HEK293T (cell line): ENCODE measurements around the gene GRK4.

ENCODE experiments used
- CTCF ChIA-PET: fragments of 350-600 bp; formaldehyde crosslinking; extraction: SDS; loops from one replicate; lab custom pipeline; 2021; ENCODE audit warnings: antibody characterized with exemption, inconsistent platforms; lab: Yijun Ruan, JAX
- POLR2A ChIA-PET: fragments of 350-600 bp; formaldehyde crosslinking; extraction: SDS; loops from one replicate; lab custom pipeline; 2020; ENCODE audit warnings: antibody characterized with exemption, inconsistent platforms; lab: Yijun Ruan, JAX
- DNase-seq: peaks from one replicate; pipeline ENCODE4 v3.0.0; 2012; ENCODE audit warnings: mixed read lengths; ENCODE audit errors: extremely low spot score
- ARNT ChIP-seq: fragments of 450-650 bp; IDR thresholded peaks from 2 replicates; pipeline ENCODE4 v1.6.1; 2017; ENCODE audit warnings: mild to moderate bottlenecking
- BHLHE40 ChIP-seq: fragments of 450-650 bp; IDR thresholded peaks from 2 replicates; pipeline ENCODE4 v1.6.1; 2016; ENCODE audit warnings: mild to moderate bottlenecking, moderate library complexity, borderline replicate concordance
- CTBP1 ChIP-seq: fragments of 450-650 bp; IDR thresholded peaks from 2 replicates; pipeline ENCODE4 v1.6.1; 2016; ENCODE audit warnings: borderline replicate concordance
- ELF4 ChIP-seq: fragments of 450-650 bp; IDR thresholded peaks from 2 replicates; pipeline ENCODE4 v1.6.1; 2017; ENCODE audit warnings: antibody characterized with exemption
- FOXA1 ChIP-seq: fragments of 450-650 bp; IDR thresholded peaks from 2 replicates; pipeline ENCODE4 v1.6.1; 2016; ENCODE audit warnings: mild to moderate bottlenecking
- FOXK2 ChIP-seq: fragments of 450-650 bp; IDR thresholded peaks from 2 replicates; pipeline ENCODE4 v1.6.1; 2016; ENCODE audit warnings: mild to moderate bottlenecking
- FOXM1 ChIP-seq: fragments of 450-650 bp; IDR thresholded peaks from 2 replicates; pipeline ENCODE4 v1.6.1; 2017; ENCODE audit warnings: mild to moderate bottlenecking, borderline replicate concordance
- HDGF ChIP-seq: fragments of 450-650 bp; IDR thresholded peaks from 2 replicates; pipeline ENCODE4 v1.6.1; 2017; ENCODE audit warnings: antibody characterized with exemption, borderline replicate concordance
- L3MBTL2 ChIP-seq: fragments of 450-650 bp; conservative IDR thresholded peaks from 2 replicates; pipeline ENCODE4 v1.6.1; 2016; ENCODE audit warnings: mild to moderate bottlenecking
- LEF1 ChIP-seq: fragments of 450-650 bp; IDR thresholded peaks from 2 replicates; pipeline ENCODE4 v1.6.1; 2017; ENCODE audit warnings: mild to moderate bottlenecking, borderline replicate concordance
- NFRKB ChIP-seq: fragments of 450-650 bp; IDR thresholded peaks from 2 replicates; pipeline ENCODE4 v1.6.1; 2016; ENCODE audit warnings: mild to moderate bottlenecking, moderate library complexity
- PKNOX1 ChIP-seq: fragments of 450-650 bp; IDR thresholded peaks from 2 replicates; pipeline ENCODE4 v1.6.1; 2016
- SP1 ChIP-seq: fragments of 450-650 bp; IDR thresholded peaks from 2 replicates; pipeline ENCODE4 v1.6.1; 2017
- SUZ12 ChIP-seq: fragments of 450-650 bp; IDR thresholded peaks from 2 replicates; pipeline ENCODE4 v1.6.1; 2016; ENCODE audit warnings: mild to moderate bottlenecking
- TARDBP ChIP-seq: fragments of 450-650 bp; IDR thresholded peaks from 2 replicates; pipeline ENCODE4 v1.6.1; 2016
- ZNF384 ChIP-seq: fragments of 450-650 bp; IDR thresholded peaks from 2 replicates; pipeline ENCODE4 v1.6.1; 2016

The GRK4 gene

GRCh38 chr4:3040452-3041191, 77.3 kb downstream of the GRK4 start:
- TF ChIP-seq FOXK2 (no peak), SP1 (no peak), LEF1 (no peak), CTBP1 (no peak), ELF4 (no peak), ARNT (no peak), FOXM1 (no peak), FOXA1 (no peak), SUZ12 (no peak), PKNOX1 (no peak), BHLHE40 (no peak), ZNF384 (no peak), TARDBP (no peak), L3MBTL2 (no peak)
- POLR2A ChIA-PET, result no interaction called here
- CTCF ChIA-PET, result no interaction called here
- DNase-seq, result no peak

DNA sequence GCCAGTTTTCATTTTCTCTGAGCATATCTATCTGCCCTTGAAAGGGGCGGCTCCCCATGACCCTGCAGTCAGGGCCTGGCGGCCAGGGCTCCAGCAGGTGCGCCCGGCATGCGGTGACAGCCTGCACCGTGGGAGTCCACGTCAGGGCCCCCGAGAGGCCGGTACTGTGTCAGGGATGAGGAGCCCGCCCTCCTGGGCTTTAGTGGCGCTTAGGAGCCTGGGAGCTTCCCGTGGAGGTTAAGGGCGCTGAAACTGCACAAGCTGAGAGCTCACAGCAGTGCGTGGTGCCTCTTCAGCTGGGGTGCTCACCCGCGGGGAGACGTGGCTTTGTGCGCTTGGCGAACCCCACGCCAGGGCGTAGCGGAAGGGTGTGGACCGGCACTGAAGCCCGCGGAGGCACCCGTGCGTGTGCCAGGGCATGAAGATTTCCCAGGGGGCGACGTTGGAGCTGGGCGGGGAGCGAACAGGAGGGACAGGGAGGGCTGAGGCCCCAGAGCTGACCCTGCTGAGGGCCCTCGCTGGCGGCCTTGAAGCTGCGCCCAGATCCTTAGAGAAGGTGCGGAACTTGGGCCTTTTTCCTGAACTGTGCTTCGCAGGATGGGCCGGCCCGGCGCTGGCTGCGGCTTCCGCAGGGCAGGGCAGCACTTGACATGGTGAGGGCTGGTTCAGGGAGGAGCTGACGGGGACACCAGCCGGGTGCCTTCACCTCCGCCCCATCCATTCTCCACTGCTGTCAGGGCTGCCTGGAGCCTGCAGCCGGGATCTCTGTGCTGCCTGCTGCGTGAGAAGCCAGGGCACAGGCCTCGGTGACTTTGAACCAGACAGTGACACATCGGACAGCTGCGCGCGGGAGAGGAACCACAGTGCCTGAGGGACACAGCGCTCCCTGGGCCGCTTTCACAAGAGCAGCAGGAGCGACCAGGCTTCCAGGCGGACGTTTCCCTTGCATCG, 78.1 kb downstream of the GRK4 start:
- CTCF ChIA-PET, result interaction anchor here (0.6 kb wide), 1 partner anchor 49 kb away, joined by 4 read pairs; no protein-coding TSS in a partner anchor
- DNase-seq, result no peak
- TF ChIP-seq L3MBTL2, result no peak
- no peak for TF ChIP-seq HDGF
- TF ChIP-seq PKNOX1, result no peak
- no peak for TF ChIP-seq FOXA1
- TF ChIP-seq CTBP1, result no peak
- no peak for TF ChIP-seq ZNF384
- TF ChIP-seq BHLHE40, result no peak
- no peak for TF ChIP-seq TARDBP
- TF ChIP-seq FOXK2, result no peak
- no peak for TF ChIP-seq SUZ12
- no peak for TF ChIP-seq LEF1
- TF ChIP-seq FOXM1, result no peak
- TF ChIP-seq NFRKB, result no peak
- TF ChIP-seq ELF4, result no peak
- no peak for TF ChIP-seq SP1
- no peak for TF ChIP-seq ARNT
- POLR2A ChIA-PET, result interaction anchor here (0.7 kb wide), 1 partner anchor 78 kb away, joined by 3 read pairs; the partner anchor contains the start of genes GRK4 and NOP14

DNA sequence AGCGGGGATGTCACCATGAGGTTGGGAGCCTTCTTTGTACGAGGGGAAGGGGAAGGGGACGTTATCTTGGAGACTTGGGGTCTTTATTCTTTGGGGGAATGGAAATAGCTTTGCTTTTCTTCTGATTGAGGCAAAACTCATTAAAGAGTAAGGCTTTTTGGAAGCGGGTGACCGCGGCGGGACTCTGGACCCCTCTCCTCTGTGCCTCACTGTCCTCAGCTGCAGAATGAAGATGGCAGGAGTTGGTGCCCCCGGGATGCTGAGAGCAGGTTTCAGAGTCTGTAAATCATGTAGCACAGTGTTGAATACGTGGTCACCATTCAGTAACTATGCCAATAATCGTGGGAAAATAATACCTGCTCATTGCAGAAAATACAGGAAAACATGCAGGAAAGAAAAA, 78.9 kb downstream of the GRK4 start:
- ChIA-PET POLR2A (interaction anchor here (0.7 kb wide), 1 partner anchor 79 kb away, joined by 3 read pairs; the partner anchor contains the start of genes GRK4 and NOP14), CTCF (no interaction called here)
- DNase-seq, result no peak
- TF ChIP-seq ELF4 (no peak), FOXM1 (no peak), NFRKB (no peak), BHLHE40 (no peak), SUZ12 (no peak), L3MBTL2 (no peak), ZNF384 (no peak), LEF1 (no peak), PKNOX1 (no peak)

DNA sequence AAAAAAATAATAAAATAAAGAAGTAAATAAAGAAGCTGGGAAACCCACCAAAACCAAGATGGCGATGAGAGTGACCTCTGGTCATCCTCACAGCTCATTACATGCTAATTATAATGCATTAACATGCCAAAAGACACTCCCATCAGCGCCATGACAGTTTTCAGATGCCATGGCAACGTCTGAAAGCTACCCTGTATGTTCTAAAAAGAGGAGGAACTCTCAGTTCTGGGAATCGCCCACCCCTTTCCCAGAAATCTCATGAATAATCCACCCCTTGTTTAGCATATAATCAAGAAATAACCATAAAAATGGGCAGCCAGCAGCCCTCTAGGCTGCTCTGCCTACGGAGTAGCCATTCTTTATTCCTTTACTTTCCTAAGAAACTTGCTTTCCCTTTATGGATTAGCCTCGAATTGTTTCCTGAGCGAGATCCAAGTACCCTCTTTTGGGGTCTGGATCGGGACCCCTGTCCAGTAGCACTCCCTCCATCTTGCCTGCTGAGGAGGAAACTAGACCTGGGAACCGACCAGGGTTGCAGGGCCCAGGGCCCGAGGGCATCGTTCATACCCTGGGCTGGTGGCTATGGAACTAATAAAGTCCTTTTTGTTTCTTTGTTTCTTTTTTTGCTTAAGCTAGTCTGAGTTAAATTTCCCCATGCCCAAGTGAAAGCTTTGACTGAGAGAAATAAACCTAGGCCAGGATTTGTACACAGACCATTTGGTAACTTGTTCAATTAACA, 80.1 kb downstream of the GRK4 start:
- TF ChIP-seq FOXK2 (no peak), TARDBP (no peak), ELF4 (no peak), ARNT (no peak), LEF1 (no peak), CTBP1 (no peak), FOXM1 (no peak)
- CTCF ChIA-PET, result interaction anchor here (0.6 kb wide), 1 partner anchor 280 kb away, joined by 3 read pairs; no protein-coding TSS in a partner anchor
- DNase-seq, result no peak
- POLR2A ChIA-PET, result no interaction called here
